Right hindlimb (tissue), 1 donor: ENCODE data around the gene NTM.

Experiments used
- DNase-seq: peaks from one replicate; pipeline ENCODE4 v3.0.0-alpha.2; 2018

Gene NTM

GRCh38 chr11:131985846-131986301, 615.5 kb downstream of the NTM start:
- DNase-seq: peak; percentile 57

- no peak for DNase-seq
Observed at GRCh38 chr11:131987703-131988102, 617.3 kb downstream of the NTM start.

- no peak for DNase-seq
Observed at GRCh38 chr11:131991606-131992005, 621.2 kb downstream of the NTM start.

GRCh38 chr11:131993246-131993645, 622.8 kb downstream of the NTM start:
- DNase-seq: no peak

GRCh38 chr11:131998020-131998419, 627.6 kb downstream of the NTM start:
- DNase-seq: no peak

- no peak for DNase-seq
Observed at GRCh38 chr11:131999084-131999483, 628.7 kb downstream of the NTM start.

- DNase-seq: no peak
Observed at GRCh38 chr11:131999955-132000354, 629.5 kb downstream of the NTM start.

- no peak for DNase-seq
Observed at GRCh38 chr11:132005887-132006286, 635.5 kb downstream of the NTM start.

- no peak for DNase-seq
Observed at GRCh38 chr11:132006884-132007580, 636.6 kb downstream of the NTM start.

- DNase-seq: no peak
Observed at GRCh38 chr11:132008226-132008625, 637.8 kb downstream of the NTM start.

GRCh38 chr11:132008872-132009271, 638.5 kb downstream of the NTM start:
- DNase-seq: no peak

GRCh38 chr11:132020001-132020400, 649.6 kb downstream of the NTM start:
- DNase-seq: no peak

- no peak for DNase-seq
Observed at GRCh38 chr11:132022285-132022684, 651.9 kb downstream of the NTM start.

GRCh38 chr11:132022733-132023478, 652.5 kb downstream of the NTM start:
- no peak for DNase-seq

GRCh38 chr11:132024587-132025295, 654.3 kb downstream of the NTM start:
- DNase-seq: no peak

- no peak for DNase-seq
Observed at GRCh38 chr11:132026746-132027145, 656.3 kb downstream of the NTM start.

GRCh38 chr11:132028380-132029240, 658.2 kb downstream of the NTM start:
- no peak for DNase-seq

GRCh38 chr11:132030896-132031295, 660.5 kb downstream of the NTM start:
- no peak for DNase-seq

- DNase-seq: no peak
Observed at GRCh38 chr11:132032555-132032954, 662.1 kb downstream of the NTM start.

- DNase-seq: no peak
Observed at GRCh38 chr11:132033051-132033450, 662.6 kb downstream of the NTM start.

- no peak for DNase-seq
Observed at GRCh38 chr11:132035228-132035627, 664.8 kb downstream of the NTM start.

GRCh38 chr11:132035766-132036165, 665.4 kb downstream of the NTM start:
- no peak for DNase-seq

GRCh38 chr11:132036220-132036619, 665.8 kb downstream of the NTM start:
- no peak for DNase-seq
